ENCODE measurements around the gene MRPS12.

Gene MRPS12

DNA sequence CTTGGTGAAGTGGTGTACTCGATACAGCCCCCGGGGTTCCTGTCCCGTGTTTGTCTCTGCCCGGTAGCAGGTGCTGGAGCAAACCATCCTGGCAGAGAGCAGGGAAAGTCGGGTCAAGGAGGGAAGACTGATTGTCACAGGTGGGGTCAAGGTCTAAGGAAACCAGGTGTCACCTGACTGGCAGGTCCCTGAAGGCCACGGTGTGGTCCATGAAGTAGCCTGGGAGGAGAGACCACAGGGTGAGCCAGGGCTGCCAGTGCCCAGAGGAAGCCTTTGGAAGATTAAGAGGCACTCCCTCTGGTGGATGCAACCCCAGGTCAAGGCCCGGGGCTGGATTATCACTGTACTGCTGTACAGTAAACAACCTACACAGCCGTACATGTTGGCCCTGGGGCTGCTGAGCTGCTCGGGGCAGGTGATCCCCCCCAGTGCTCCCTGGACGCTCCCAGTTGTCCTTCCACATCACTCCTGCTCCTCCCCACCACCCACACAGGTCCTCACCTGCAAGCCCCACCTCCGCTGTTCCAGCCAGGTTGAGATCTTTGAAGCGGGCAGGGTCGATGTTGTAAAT, 12.7 kb upstream of the MRPS12 start:
- H3K4me3 ChIP-seq (ENCODE audit: low read depth, low read length) = no peak overlapping the region
- no peak for DNase-seq (ENCODE audit: low read depth)
- TF ChIP-seq CTCF (conservative IDR thresholded peaks at IDR 0.05; ENCODE audit: low read depth, low read length) = peak; percentile 34

DNA sequence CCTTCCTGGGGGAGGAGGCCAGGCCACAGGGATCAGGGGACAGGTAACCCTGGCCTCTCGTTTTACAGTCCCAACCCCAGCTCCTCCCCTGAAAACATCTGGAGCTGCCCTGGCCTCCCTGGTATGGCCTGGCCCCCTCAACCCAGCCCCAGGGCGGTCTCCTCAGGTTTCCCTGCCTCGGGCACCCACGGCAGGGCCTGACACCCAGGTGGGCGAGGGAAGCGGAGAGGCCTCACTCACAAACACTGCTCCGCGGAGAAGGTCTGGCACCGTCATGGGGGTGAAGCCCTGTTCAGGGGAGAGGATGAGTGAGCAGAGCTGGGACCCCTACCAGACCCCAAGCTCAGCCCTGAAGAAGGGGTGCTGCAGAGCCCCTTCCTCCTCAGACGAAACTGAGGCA, 12.2 kb upstream of the MRPS12 start:
- no peak for TF ChIP-seq CTCF (conservative IDR thresholded peaks at IDR 0.05; ENCODE audit: low read depth, low read length)
- DNase-seq (ENCODE audit: low read depth) = no peak
- H3K4me3 ChIP-seq (ENCODE audit: low read depth, low read length) = no peak overlapping the region

DNA sequence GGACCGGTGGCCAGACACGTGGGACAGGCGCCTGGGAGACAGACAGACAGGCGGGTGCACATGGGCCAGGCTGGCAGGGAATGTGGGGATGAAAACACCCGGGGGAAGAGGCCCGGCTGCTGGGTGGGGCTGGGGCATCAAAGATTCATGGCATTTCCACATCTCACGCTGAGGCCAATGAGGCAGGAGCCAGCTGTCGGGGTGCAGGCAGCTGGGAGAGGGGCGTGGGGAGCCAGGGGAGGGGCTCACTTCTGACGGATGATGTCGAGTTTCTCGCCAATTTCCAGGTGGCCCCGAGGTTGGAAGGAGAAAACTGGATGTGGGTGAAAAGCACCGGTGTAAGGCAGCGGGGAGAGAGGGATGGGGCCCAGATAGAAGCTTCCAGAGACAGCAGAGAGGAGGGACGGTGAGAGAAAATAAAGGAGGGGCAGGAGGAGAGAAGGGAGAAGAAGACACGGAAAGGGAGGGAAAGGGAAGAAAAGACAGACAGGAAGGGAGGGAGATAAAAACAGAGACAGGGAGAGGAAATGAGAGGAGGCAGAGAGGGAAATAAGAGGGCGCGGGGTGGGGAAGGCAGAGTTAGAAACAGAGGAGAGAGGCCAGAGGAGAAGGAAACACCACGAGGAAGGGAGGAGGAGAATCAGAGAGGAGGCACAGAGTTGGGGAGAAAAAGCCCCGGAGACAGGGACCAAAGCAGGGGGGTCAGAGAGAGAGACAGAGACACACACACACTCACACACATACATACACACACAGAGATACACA, 10.7 kb upstream of the MRPS12 start:
- no peak for TF ChIP-seq CTCF (conservative IDR thresholded peaks at IDR 0.05; ENCODE audit: low read depth, low read length)
- H3K4me3 ChIP-seq (ENCODE audit: low read depth, low read length) = no peak overlapping the region
- no peak for DNase-seq (ENCODE audit: low read depth)

DNA sequence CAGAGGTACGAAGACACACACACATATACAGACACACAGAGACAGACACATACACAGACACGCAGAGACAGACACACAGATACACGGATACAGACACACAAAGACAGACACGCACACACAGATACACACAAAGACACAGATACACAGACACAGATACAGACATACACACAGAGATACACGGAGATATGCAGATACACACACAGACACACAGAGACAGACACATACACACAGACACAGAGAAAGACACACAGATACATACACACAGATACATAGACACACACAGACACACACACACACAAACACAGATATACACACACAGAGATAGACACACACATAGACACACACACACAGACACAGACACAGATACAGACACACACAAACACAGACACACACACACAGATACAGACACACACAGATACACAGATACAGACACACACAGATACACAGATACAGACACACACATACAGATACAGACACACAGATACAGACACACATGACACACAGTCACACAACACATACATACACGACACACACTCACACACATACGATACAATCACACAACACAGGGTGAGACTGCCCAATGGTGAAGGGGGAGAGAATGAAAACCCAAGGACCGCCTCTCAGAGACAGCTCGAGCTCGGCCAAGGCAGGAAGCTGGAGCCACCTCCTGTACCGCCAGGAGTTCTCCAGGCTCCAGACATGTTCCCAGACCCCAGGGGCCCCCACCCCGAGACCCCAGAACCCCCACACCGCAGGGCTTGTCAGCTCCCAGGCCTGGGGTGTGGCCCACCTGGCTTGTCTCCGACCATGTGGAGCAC, 9.9 kb upstream of the MRPS12 start:
- TF ChIP-seq CTCF (conservative IDR thresholded peaks at IDR 0.05; ENCODE audit: low read depth, low read length) = no peak

GRCh38 chr19:38921420-38922274, 9.1 kb upstream of the MRPS12 start:
- DNase-seq (ENCODE audit: low read depth) = no peak
- TF ChIP-seq CTCF (conservative IDR thresholded peaks at IDR 0.05; ENCODE audit: low read depth, low read length) = no peak
- no peak overlapping the region for H3K4me3 ChIP-seq (ENCODE audit: low read depth, low read length)

More for the DNA sequence above, 9.9 kb upstream of the MRPS12 start:
- no peak overlapping the region for H3K4me3 ChIP-seq (ENCODE audit: low read depth, low read length)
- DNase-seq (ENCODE audit: low read depth) = no peak

DNA sequence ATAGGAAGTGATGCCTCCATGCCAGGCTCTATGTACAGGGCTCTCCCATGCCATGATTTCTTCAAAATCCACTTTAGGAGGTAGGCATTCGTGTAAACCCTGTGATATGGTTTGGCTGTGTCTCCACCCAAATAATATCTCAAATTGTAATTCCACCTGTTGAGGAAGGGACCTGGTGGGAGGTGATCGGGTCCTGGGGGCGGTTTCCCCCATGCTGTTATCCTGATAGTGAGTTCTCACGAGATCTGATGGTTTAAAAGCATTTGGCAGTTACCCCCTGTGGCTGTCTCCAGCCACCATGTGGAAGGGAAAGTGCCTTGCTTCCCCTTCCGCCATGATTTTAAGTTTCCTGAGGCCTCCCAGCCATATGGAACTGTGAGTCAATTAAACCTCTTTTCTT, 8.3 kb upstream of the MRPS12 start:
- H3K4me3 ChIP-seq (ENCODE audit: low read depth, low read length) = no peak overlapping the region
- TF ChIP-seq CTCF (conservative IDR thresholded peaks at IDR 0.05; ENCODE audit: low read depth, low read length) = no peak
- no peak for DNase-seq (ENCODE audit: low read depth)

Measured in choroid plexus epithelial cell (primary cell).